Esophagus muscularis mucosa (tissue), 4 donors: ENCODE measurements around the gene AKAP6.

Experiments used
- CTCF ChIP-seq, 3 experiments: fragments of 200-600 bp in 2 of 3; fragments of 450-650 bp in 1 of 3; sonication (generic) in 2 of 3; IDR thresholded peaks; one replicate each; pipeline ENCODE4 v1.5.1; 2017 to 2019; ENCODE audit warnings: antibody characterized with exemption in 3 of 3, mild to moderate bottlenecking in 2 of 3, moderate library complexity in 1 of 3
- EP300 ChIP-seq: sonication (generic); formaldehyde crosslinking; IDR thresholded peaks from one replicate; pipeline ENCODE4 v1.6.1; 2017; ENCODE audit warnings: antibody characterized with exemption
- POLR2A ChIP-seq: fragments of 450-650 bp; IDR thresholded peaks from one replicate; pipeline ENCODE4 v1.6.1; 2017; ENCODE audit warnings: antibody characterized with exemption, moderate library complexity, mild to moderate bottlenecking, low read depth

GRCh38 chr14:32286602-32287001 lies 42.5 kb upstream of the AKAP6 start:
- TF ChIP-seq CTCF (IDR thresholded peaks at IDR 0.05) (no peak), POLR2A (no peak), EP300 (no peak)
